AG09319 (cell line): ENCODE measurements around the gene WFDC12.
A peak's percentile ranks its signal among the peaks of the same experiment; 100 is the strongest.

Experiments used
- DNase-seq: peaks from one replicate; pipeline ENCODE4 v3.0.0-alpha.2; 2010; ENCODE audit warnings: low read depth; ENCODE audit errors: extremely low read depth
- CTCF ChIP-seq: IDR thresholded peaks from 2 replicates; pipeline ENCODE4 v1.5.1; 2011; ENCODE audit warnings: low read depth, mild to moderate bottlenecking, inconsistent platforms, low read length, moderate library complexity

Gene WFDC12

DNA sequence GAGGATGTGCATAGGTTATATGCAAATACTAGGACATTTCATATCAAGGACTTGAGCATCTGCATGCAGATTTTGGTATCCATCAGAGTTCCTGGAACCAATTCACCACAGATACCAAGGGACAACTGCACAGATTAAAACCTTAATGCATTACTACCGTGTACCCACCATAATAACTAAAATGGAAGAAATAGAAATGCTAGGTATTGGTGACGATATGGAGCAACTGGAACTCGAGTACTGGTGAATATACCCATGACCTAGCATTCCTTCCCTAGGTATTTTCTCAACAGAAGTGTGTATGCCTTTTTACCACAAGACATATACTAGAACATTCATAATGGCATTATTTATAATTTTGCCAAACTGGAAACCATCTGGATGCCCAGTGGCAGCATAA, 41.8 kb downstream of the WFDC12 start:
- no peak for DNase-seq
- no peak for TF ChIP-seq CTCF

DNA sequence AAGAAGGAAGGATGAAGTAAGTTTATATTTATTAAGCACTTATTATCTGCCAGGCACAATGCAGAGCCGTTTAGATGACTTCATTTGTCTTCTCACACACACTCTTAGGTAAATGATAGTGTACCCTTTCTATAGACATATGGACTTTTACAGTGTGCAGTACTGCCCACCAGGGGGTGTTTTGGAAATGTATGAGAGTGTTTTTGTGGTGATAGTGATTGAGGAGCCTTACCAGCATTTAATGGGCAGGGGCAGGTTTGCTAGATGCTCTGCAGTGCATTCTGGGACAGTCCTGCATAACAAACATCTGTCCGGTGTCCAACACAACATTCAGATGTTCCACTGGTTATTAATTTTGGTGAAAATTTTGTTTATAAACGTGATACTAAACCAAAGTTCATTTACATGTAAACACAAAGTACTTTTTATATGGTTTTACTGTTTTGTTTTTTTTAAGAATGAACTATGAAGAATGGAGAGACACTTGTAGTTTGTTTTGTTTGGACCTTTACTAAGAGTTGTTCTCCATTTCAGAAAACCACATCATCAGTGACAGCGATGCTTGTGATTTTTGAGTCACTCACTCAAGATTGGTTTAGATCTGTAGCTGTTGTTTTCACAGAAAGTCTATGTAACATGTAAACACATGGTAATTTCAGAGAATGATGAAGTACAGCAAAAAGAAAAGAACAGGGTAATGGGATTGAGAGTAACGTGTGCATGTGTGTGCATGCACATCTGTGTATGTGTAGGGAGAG, 43.2 kb downstream of the WFDC12 start:
- no peak for DNase-seq
- TF ChIP-seq CTCF: peak; percentile 39

GRCh38 chr20:45077559-45077958, 46.7 kb downstream of the WFDC12 start:
- TF ChIP-seq CTCF: no peak
- DNase-seq: no peak
